ENCODE measurements around the gene TMPRSS11D.

GRCh38 chr4:67894659-67895058, 10.9 kb upstream of the TMPRSS11D start:
- TF ChIP-seq CTCF (IDR thresholded peaks at IDR 0.05 in 4 of 5, conservative IDR thresholded peaks at IDR 0.05 in 1 of 5) (no peak), POLR2A (IDR thresholded peaks at IDR 0.05) (no peak)

Data from gastrocnemius medialis (tissue), 4 donors.